Measurements from ENCODE around the gene NPAS1.
A peak's percentile ranks its signal among the peaks of the same experiment; 100 is the strongest.
"Not testable (repeated sequence)": the region's sequence is repeated elsewhere in the genome, so short reads cannot be mapped to it uniquely, and the experiment has no call there.

The NPAS1 gene

GRCh38 chr19:47047763-47048405, 28.2 kb downstream of the NPAS1 start:
- DNase-seq = peak; percentile 79

- no peak for DNase-seq
Observed at GRCh38 chr19:47049307-47049700, 29.7 kb downstream of the NPAS1 start.

- DNase-seq = not testable (repeated sequence)
Observed at GRCh38 chr19:47050562-47050961, 30.9 kb downstream of the NPAS1 start.

- peak; percentile 73 for DNase-seq
Observed at GRCh38 chr19:47056411-47056810, 36.8 kb downstream of the NPAS1 start.

GRCh38 chr19:47057328-47057727, 37.7 kb downstream of the NPAS1 start:
- no peak for DNase-seq

GRCh38 chr19:47058621-47059022, 39.0 kb downstream of the NPAS1 start:
- no peak for DNase-seq

- no peak for DNase-seq
Observed at GRCh38 chr19:47063874-47064273, 44.2 kb downstream of the NPAS1 start.

GRCh38 chr19:47065242-47065641, 45.6 kb downstream of the NPAS1 start:
- DNase-seq = no peak

GRCh38 chr19:47066376-47067214, 47.0 kb downstream of the NPAS1 start:
- DNase-seq = no peak

GRCh38 chr19:47067215-47067847, 47.7 kb downstream of the NPAS1 start:
- no peak for DNase-seq

- no peak for DNase-seq
Observed at GRCh38 chr19:47068246-47068645, 48.6 kb downstream of the NPAS1 start.

- DNase-seq = no peak
Observed at GRCh38 chr19:47068876-47069406, 49.3 kb downstream of the NPAS1 start.

- no peak for DNase-seq
Observed at GRCh38 chr19:47069795-47070194, 50.2 kb downstream of the NPAS1 start.

GRCh38 chr19:47070756-47071155, 51.1 kb downstream of the NPAS1 start:
- DNase-seq = no peak

- no peak for DNase-seq
Observed at GRCh38 chr19:47071731-47072130, 52.1 kb downstream of the NPAS1 start.

- DNase-seq = no peak
Observed at GRCh38 chr19:47072323-47072722, 52.7 kb downstream of the NPAS1 start.

- no peak for DNase-seq
Observed at GRCh38 chr19:47073574-47073973, 53.9 kb downstream of the NPAS1 start.

GRCh38 chr19:47074621-47075020, 55.0 kb downstream of the NPAS1 start:
- no peak for DNase-seq

- no peak for DNase-seq
Observed at GRCh38 chr19:47075179-47075810, 55.7 kb downstream of the NPAS1 start.

GRCh38 chr19:47075941-47076340, 56.3 kb downstream of the NPAS1 start:
- no peak for DNase-seq

- DNase-seq = not testable (repeated sequence)
Observed at GRCh38 chr19:47078351-47078750, 58.7 kb downstream of the NPAS1 start.

GRCh38 chr19:47081095-47081494, 61.5 kb downstream of the NPAS1 start:
- no peak for DNase-seq

GRCh38 chr19:47082493-47082892, 62.9 kb downstream of the NPAS1 start:
- no peak for DNase-seq

Data from DMS79 (cell line).